HEK293T (cell line): ENCODE data around the gene LARGE1.

Experiments used
- BHLHE40 ChIP-seq: fragments of 450-650 bp; IDR thresholded peaks from 2 replicates; pipeline ENCODE4 v1.6.1; 2016; ENCODE audit warnings: mild to moderate bottlenecking, moderate library complexity, borderline replicate concordance
- CTBP1 ChIP-seq: fragments of 450-650 bp; IDR thresholded peaks from 2 replicates; pipeline ENCODE4 v1.6.1; 2016; ENCODE audit warnings: borderline replicate concordance
- ELF4 ChIP-seq: fragments of 450-650 bp; IDR thresholded peaks from 2 replicates; pipeline ENCODE4 v1.6.1; 2017; ENCODE audit warnings: antibody characterized with exemption
- HDGF ChIP-seq: fragments of 450-650 bp; IDR thresholded peaks from 2 replicates; pipeline ENCODE4 v1.6.1; 2017; ENCODE audit warnings: antibody characterized with exemption, borderline replicate concordance
- LEF1 ChIP-seq: fragments of 450-650 bp; IDR thresholded peaks from 2 replicates; pipeline ENCODE4 v1.6.1; 2017; ENCODE audit warnings: mild to moderate bottlenecking, borderline replicate concordance
- NFRKB ChIP-seq: fragments of 450-650 bp; IDR thresholded peaks from 2 replicates; pipeline ENCODE4 v1.6.1; 2016; ENCODE audit warnings: mild to moderate bottlenecking, moderate library complexity
- PKNOX1 ChIP-seq: fragments of 450-650 bp; IDR thresholded peaks from 2 replicates; pipeline ENCODE4 v1.6.1; 2016
- SUZ12 ChIP-seq: fragments of 450-650 bp; IDR thresholded peaks from 2 replicates; pipeline ENCODE4 v1.6.1; 2016; ENCODE audit warnings: mild to moderate bottlenecking
- ZNF384 ChIP-seq: fragments of 450-650 bp; IDR thresholded peaks from 2 replicates; pipeline ENCODE4 v1.6.1; 2016

- TF ChIP-seq ELF4 (no peak), PKNOX1 (no peak), BHLHE40 (no peak), ZNF384 (no peak), CTBP1 (no peak), SUZ12 (no peak), NFRKB (no peak), LEF1 (no peak), HDGF (no peak)
Measured at GRCh38 chr22:33519071-33519973, 401.0 kb downstream of the LARGE1 start.
